Suppressor macrophage (primary cell): Measurements from ENCODE around the gene CIC.
A peak's percentile ranks its signal among the peaks of the same experiment; 100 is the strongest.

Experiments used
- DNase-seq, 4 experiments: peaks; one replicate each; pipeline ENCODE4 v3.0.0-alpha.2; 2020 to 2022

Gene CIC

DNA sequence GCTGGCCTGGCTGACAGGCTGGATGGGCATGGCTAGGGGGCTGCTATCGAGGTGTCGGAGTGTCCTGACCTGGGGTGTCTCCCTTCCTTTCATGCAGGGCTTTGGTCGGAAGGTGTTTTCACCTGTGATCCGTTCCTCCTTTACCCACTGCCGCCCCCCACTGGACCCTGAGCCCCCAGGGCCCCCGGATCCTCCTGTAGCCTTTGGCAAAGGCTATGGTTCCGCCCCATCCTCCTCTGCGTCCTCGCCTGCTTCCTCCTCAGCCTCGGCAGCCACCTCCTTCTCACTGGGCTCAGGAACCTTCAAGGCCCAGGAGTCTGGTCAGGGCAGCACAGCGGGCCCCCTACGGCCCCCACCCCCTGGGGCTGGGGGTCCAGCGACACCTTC, 21.1 kb downstream of the CIC start:
- DNase-seq, result no peak

GRCh38 chr19:42290523-42291434, 21.7 kb downstream of the CIC start:
- DNase-seq, result peak in 2 of 4 experiments; percentile 48 to 60

DNA sequence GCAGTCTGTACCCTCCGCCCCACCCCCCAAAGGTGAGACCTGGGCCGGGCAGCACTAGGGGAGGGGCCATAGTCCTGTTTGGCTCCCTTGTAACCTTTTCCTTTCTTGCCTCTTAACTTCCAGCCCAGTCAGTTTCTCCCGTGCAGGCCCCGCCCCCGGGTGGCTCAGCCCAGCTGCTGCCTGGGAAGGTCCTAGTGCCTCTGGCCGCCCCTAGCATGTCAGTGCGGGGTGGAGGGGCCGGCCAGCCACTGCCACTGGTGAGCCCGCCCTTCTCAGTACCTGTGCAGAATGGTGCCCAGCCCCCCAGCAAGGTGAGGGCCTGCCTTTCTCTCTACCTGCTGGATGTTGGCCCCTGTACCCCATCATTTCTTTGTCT, 22.4 kb downstream of the CIC start:
- DNase-seq, result no peak

GRCh38 chr19:42292042-42292960, 23.2 kb downstream of the CIC start:
- DNase-seq, result no peak

DNA sequence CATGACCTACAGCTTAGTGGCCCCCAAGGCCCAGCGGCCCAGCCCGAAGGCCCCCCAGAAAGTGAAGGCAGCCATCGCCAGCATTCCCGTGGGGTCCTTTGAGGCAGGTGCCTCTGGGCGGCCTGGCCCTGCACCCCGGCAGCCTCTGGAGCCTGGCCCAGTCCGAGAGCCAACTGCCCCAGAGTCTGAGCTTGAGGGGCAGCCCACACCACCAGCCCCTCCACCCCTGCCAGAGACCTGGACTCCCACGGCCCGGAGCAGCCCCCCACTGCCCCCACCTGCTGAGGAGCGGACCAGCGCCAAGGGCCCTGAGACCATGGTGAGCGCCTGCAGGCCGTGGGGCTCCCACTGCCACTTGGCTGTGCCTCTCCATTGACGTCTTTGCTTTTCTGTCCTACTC, 23.9 kb downstream of the CIC start:
- DNase-seq, result no peak

DNA sequence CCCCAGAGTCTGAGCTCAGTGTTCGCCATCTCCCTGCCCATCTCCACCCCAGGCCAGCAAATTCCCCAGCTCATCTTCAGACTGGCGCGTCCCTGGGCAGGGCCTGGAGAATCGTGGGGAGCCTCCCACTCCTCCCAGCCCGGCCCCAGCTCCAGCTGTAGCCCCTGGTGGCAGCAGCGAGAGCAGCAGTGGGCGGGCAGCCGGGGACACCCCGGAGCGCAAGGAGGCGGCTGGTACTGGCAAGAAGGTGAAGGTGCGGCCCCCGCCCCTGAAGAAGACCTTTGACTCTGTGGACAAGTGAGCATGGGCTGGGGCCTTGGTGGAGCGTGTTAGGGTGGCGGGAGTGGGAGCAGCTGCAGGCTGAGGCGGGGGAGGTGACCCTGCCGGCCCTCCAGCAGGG, 24.5 kb downstream of the CIC start:
- no peak for DNase-seq

DNA sequence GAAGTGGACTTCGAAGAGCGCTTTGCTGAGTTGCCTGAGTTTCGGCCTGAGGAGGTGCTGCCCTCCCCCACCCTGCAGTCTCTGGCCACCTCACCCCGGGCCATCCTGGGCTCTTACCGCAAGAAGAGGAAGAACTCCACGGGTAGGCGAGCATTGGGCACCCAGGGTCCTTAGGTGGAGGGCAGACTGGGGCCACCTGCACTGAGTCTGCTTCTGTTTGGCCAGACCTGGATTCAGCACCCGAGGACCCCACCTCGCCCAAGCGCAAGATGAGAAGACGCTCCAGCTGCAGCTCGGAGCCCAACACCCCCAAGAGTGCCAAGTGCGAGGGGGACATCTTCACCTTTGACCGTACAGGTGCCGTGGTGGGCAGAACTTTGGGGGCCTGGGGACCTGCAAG, 24.9 kb downstream of the CIC start:
- no peak for DNase-seq

DNA sequence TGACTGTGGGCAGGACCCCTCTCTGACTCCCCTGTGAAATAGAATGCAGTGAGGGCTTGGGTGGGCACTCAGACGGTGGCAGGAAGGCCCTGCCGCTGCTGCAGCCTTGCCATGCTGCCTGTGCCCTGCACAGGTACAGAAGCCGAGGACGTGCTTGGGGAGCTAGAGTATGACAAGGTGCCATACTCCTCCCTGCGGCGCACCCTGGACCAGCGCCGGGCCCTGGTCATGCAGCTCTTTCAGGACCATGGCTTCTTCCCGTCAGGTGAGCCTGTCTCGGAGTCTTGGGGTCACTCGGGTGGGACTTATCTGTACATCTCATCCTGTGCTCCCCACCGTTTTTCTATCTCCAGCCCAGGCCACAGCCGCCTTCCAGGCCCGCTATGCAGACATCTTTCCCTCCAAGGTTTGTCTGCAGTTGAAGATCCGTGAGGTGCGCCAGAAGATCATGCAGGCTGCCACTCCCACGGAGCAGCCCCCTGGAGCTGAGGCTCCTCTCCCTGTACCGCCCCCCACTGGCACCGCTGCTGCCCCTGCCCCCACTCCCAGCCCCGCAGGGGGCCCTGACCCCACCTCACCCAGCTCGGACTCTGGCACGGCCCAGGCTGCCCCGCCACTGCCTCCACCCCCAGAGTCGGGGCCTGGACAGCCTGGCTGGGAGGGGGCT, 25.6 kb downstream of the CIC start:
- DNase-seq, result no peak

- no peak for DNase-seq
Observed at GRCh38 chr19:42295342-42295741, 26.3 kb downstream of the CIC start.

- DNase-seq, result peak; percentile 73 to 88 (median 78)
Observed at GRCh38 chr19:42295831-42296525, 26.9 kb downstream of the CIC start.

GRCh38 chr19:42297039-42297438, 28.0 kb downstream of the CIC start:
- peak in 1 of 4 experiments; percentile 1 for DNase-seq

GRCh38 chr19:42301646-42302203, 32.7 kb downstream of the CIC start, which contains the start of gene PRR19:
PRR19 (plus strand) TSS chr19:42302132; CDS start chr19:42309585, 7,453 bp downstream.
- DNase-seq, result peak in 1 of 4 experiments; percentile 24

GRCh38 chr19:42303101-42303464, 34.0 kb downstream of the CIC start:
- no peak for DNase-seq

DNA sequence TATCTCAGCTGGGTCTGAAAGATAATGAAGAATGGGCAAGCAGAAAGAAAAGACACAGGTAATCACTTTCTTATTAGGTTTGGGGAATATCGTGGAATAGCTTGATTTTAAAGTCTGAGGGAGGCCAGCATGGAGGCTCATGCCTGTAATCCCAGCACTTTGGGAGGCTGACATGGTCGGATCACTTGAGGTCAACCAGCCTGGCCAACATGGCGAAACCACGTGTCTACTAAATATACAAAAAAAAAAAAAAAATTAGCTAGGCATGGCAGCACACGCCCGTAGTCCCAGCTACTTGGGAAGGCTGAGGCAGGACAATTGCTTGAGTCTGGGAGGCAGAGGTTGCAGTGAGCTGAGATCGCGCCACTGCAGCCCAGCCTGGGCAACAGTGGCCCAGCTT, 34.8 kb downstream of the CIC start:
- no peak for DNase-seq

DNA sequence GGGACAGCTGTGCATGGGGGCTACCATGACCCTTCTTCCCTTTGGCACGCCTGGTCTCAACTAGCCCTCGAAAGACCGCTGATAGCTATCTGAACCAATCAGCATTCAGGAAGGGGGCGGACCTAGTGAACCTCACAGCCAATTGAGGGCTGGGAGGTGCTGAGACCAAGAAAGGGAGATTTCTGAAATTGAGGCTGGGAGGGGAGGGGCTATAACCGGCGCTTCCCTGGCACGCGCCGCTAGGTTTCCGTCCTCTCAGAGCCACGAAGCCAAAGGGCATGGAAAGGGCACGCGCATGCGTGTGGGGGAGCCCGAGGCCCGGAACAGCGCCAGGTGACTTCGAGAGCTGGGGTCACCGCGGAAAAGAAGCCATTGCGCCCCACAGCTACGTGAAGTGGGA, 37.6 kb downstream of the CIC start:
- DNase-seq, result no peak

GRCh38 chr19:42309686-42310085, 40.6 kb downstream of the CIC start:
- no peak for DNase-seq

GRCh38 chr19:42311657-42312056, 42.6 kb downstream of the CIC start:
- no peak for DNase-seq

DNA sequence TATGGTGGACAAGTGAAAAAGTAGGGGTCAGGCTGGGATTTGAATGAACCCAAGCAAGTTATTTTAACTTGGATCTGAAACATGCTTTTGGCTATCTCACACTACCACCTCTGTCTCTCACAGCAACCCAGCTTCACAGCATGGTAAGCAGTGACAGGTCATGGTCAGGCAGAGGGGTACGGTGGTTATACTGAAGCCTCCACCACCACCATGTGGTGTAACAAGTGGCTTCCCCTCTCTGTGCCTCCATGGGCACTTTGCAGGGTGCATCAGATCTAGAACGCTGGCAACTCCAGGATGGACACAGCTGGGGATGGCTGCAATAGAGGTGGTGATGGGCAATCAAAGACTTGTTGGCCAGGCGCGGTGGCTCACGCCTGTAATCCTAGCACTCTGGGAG, 43.3 kb downstream of the CIC start:
- DNase-seq, result no peak

DNA sequence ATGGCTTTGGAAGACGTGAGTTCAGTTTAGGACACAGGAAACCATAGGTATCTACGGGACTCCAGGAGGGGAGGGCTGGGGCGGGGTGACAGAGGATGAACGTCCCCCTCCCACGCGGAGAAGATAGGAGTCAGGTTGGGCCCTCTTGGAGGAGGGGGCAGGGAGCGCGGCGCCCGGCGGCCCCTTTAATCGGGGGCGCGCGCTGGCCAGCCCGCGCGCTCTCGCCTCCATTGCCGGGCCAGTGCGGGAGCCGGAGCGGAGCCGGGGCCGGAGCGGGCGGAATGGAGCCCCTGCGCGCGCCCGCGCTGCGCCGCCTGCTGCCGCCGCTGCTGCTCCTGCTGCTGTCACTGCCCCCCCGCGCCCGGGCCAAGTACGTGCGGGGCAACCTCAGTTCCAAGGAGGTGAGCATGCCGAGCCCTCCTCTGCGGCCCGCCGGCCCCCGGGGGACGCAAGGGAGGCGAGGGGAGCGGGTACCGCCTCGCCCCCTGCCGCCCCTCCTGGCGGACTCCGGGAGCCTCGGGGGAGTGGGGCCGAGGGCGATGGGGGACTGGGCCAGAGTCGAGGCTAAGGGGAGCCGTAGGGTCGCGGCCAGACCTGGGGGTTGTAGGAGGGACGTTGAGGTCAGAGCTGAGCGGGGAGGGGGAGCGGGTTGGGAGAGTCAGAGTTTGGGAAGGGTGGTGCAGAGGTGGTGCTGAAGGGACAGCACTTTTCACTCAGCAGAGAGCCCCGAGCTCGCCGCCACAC, 44.2 kb downstream of the CIC start, which contains the start of gene TMEM145:
Gene TMEM145, plus strand, starts transcription at position 214 of the 744 bp plus-strand sequence. Its CDS starts 68 bp downstream, at position 282.
- peak; percentile 25 to 61 (median 40) for DNase-seq

- no peak for DNase-seq
Observed at GRCh38 chr19:42313840-42314755, 45.0 kb downstream of the CIC start.
